Astrocyte (in vitro differentiated cells and primary cell): ENCODE measurements around the gene CTTNBP2. TPM values are rescaled to one million over a fixed set of nuclear protein-coding genes. Genes with fewer than 3 reads are reported as not detected.

ENCODE experiments used
- DNase-seq: peaks from one replicate; pipeline ENCODE4 v3.0.0-alpha.2; 2010; ENCODE audit warnings: low read depth
- FAIRE-seq: peaks from 2 replicates; lab custom pipeline; 2011; peaks lifted over from hg19 to GRCh38; lab: Jason Lieb, UNC
- H2AFZ ChIP-seq: 2 replicates; pipeline ENCODE4 v1.6.0; 2012; ENCODE audit warnings: low read depth, low read length, inconsistent platforms
- H3K27ac ChIP-seq: 2 replicates; pipeline ENCODE4 v1.5.1; 2011; ENCODE audit warnings: low read depth, low read length, inconsistent platforms
- H3K27me3 ChIP-seq: 2 replicates; pipeline ENCODE4 v1.6.0; 2011; ENCODE audit warnings: low read length, inconsistent platforms; ENCODE audit not compliant: insufficient read depth
- H3K36me3 ChIP-seq: 2 replicates; pipeline ENCODE4 v1.5.1; 2011; ENCODE audit warnings: low read length, inconsistent platforms; ENCODE audit not compliant: insufficient read depth
- H3K4me1 ChIP-seq: 2 replicates; pipeline ENCODE4 v1.5.1; 2011; ENCODE audit warnings: low read length, inconsistent platforms; ENCODE audit not compliant: insufficient read depth
- H3K4me2 ChIP-seq: 2 replicates; pipeline ENCODE4 v1.6.0; 2012; ENCODE audit warnings: low read length, inconsistent platforms
- H3K4me3 ChIP-seq: 2 replicates; pipeline ENCODE4 v1.5.1; 2011; ENCODE audit warnings: low read depth, mild to moderate bottlenecking, low read length, inconsistent platforms; ENCODE audit not compliant: insufficient read depth
- H3K79me2 ChIP-seq: 2 replicates; pipeline ENCODE4 v1.6.0; 2012; ENCODE audit warnings: mild to moderate bottlenecking, low read length, inconsistent platforms; ENCODE audit not compliant: insufficient read depth
- H3K9ac ChIP-seq: 2 replicates; pipeline ENCODE4 v1.6.0; 2012; ENCODE audit warnings: mild to moderate bottlenecking, low read length, inconsistent platforms
- H3K9me3 ChIP-seq: 2 replicates; pipeline ENCODE4 v1.5.1; 2012; ENCODE audit warnings: low read depth, mild to moderate bottlenecking, low read length, inconsistent platforms; ENCODE audit not compliant: insufficient read depth
- H4K20me1 ChIP-seq: 2 replicates; pipeline ENCODE4 v1.6.0; 2012; ENCODE audit warnings: low read length, inconsistent platforms; ENCODE audit not compliant: insufficient read depth
- H3K27ac Mint-ChIP-seq: one replicate; pipeline ENCODE4 v1.8.0; 2021; ENCODE audit warnings: mild to moderate bottlenecking, mixed read lengths; ENCODE audit not compliant: unreplicated experiment
- H3K27me3 Mint-ChIP-seq: one replicate; pipeline ENCODE4 v1.8.0; 2021; ENCODE audit warnings: low read depth, mixed read lengths; ENCODE audit not compliant: unreplicated experiment
- H3K36me3 Mint-ChIP-seq: one replicate; pipeline ENCODE4 v1.8.0; 2021; ENCODE audit warnings: low read depth, mixed read lengths; ENCODE audit not compliant: unreplicated experiment
- H3K4me1 Mint-ChIP-seq: one replicate; pipeline ENCODE4 v1.8.0; 2021; ENCODE audit warnings: low read depth, mixed read lengths; ENCODE audit not compliant: unreplicated experiment
- H3K4me3 Mint-ChIP-seq: one replicate; pipeline ENCODE4 v1.8.0; 2021; ENCODE audit warnings: mild to moderate bottlenecking, moderate library complexity, mixed read lengths; ENCODE audit not compliant: unreplicated experiment
- H3K9me3 Mint-ChIP-seq: one replicate; pipeline ENCODE4 v1.8.0; 2021; ENCODE audit warnings: mild to moderate bottlenecking, mixed read lengths; ENCODE audit not compliant: unreplicated experiment
- EZH2 ChIP-seq: IDR thresholded peaks from 2 replicates; pipeline ENCODE4 v1.6.1; 2012; ENCODE audit warnings: mild to moderate bottlenecking, low read length, inconsistent platforms; ENCODE audit not compliant: insufficient read depth
- total RNA-seq: library from RNA; stranded (reverse); gene quantifications from 2 replicates; pipeline ENCODE4 v1.2.1, GENCODE V29; 2021
- TF ChIP-seq, protein P1 (sequence below): IDR thresholded peaks from 2 replicates; pipeline ENCODE4 v1.5.1; 2011; ENCODE audit warnings: low read depth, mild to moderate bottlenecking, inconsistent platforms, low read length, moderate library complexity; ENCODE audit not compliant: insufficient read depth

The CTTNBP2 gene
- total RNA-seq, 1 donor from 2014 or later = 4.9 TPM

DNA sequence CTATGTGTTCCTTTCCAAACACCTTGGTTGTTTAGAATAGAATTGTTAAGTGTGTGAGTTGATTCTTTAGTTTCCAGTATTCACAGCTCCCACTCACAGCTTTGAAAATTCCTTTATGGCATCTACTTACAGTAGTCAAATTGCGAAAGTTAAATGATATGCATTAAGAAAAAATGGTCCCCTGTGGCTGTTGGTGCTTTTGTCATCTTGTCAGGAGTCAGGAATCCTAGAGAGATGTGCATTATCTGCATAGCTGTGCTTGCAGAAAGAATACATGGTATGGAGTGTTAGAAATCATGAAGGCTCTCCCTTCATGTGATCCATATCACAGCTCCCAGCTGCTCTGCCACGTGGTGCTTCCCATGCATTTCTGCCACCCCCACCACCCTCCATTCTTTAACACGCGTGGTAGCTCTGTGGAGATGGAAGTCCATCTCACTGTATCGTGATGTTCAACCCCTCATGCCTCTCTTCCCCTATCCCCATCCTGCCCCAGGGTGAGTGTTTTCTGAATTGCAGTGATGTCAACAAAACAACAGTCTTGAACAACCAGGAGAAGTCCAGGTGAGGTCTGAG is 29.2 kb upstream of the CTTNBP2 start:
- H3K4me1 ChIP-seq = no peaks in the 10 kb centered on the region
- no peak overlapping the region for H2AFZ ChIP-seq
- H3K27ac ChIP-seq = no peak overlapping the region
- Mint-ChIP-seq H3K9me3 (no peaks in the 10 kb centered on the region), H3K4me3 (no peak overlapping the region), H3K36me3 (no peaks in the 10 kb centered on the region), H3K4me1 (no peaks in the 10 kb centered on the region), H3K27me3 (no peaks in the 10 kb centered on the region), H3K27ac (no peak overlapping the region)
- no peak for FAIRE-seq
- H3K79me2 ChIP-seq = no peaks in the 10 kb centered on the region
- H3K27me3 ChIP-seq = peaks cover 2% of the 10 kb centered on the region
- no peak overlapping the region for H3K4me2 ChIP-seq
- H3K36me3 ChIP-seq = no peaks in the 10 kb centered on the region
- no peak for DNase-seq
- no peak overlapping the region for H3K9ac ChIP-seq
- H4K20me1 ChIP-seq = no peaks in the 10 kb centered on the region
- H3K9me3 ChIP-seq = no peaks in the 10 kb centered on the region
- TF ChIP-seq EZH2 = no peak
- no peak overlapping the region for H3K4me3 ChIP-seq

GRCh38 chr7:117901089-117901797 is 28.0 kb upstream of the CTTNBP2 start:
- no peaks in the 10 kb centered on the region for H3K9me3 Mint-ChIP-seq
- no peak for TF ChIP-seq EZH2
- TF ChIP-seq, protein P1, sequence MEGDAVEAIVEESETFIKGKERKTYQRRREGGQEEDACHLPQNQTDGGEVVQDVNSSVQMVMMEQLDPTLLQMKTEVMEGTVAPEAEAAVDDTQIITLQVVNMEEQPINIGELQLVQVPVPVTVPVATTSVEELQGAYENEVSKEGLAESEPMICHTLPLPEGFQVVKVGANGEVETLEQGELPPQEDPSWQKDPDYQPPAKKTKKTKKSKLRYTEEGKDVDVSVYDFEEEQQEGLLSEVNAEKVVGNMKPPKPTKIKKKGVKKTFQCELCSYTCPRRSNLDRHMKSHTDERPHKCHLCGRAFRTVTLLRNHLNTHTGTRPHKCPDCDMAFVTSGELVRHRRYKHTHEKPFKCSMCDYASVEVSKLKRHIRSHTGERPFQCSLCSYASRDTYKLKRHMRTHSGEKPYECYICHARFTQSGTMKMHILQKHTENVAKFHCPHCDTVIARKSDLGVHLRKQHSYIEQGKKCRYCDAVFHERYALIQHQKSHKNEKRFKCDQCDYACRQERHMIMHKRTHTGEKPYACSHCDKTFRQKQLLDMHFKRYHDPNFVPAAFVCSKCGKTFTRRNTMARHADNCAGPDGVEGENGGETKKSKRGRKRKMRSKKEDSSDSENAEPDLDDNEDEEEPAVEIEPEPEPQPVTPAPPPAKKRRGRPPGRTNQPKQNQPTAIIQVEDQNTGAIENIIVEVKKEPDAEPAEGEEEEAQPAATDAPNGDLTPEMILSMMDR = no peak
- no peak overlapping the region for H3K27ac Mint-ChIP-seq

DNA sequence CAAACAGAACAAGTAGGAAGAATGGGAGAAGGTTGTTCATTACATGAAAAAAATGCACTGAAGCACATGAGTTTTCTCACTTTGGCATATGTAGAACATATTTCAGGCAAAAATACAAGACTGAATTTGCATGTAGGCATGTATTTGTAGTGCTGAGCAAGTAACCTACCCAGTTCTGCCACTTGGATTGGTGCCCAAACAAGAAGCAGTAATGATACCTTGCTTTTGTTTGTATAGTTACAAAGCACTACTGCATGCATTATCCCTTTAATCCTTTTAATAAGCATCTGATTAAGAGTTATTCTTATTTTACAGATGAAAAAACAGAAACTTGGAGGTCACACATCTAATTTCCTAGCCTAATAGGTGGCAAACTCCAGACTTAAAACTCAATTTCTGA is 23.1 kb upstream of the CTTNBP2 start:
- Mint-ChIP-seq H3K9me3 (peaks cover 1% of the 10 kb centered on the region), H3K4me3 (no peak overlapping the region), H3K27me3 (no peaks in the 10 kb centered on the region), H3K36me3 (no peaks in the 10 kb centered on the region), H3K27ac (no peak overlapping the region), H3K4me1 (no peaks in the 10 kb centered on the region)
- Histone ChIP-seq H3K9me3 (no peaks in the 10 kb centered on the region), H3K79me2 (no peaks in the 10 kb centered on the region), H2AFZ (no peak overlapping the region), H4K20me1 (no peaks in the 10 kb centered on the region), H3K4me1 (no peaks in the 10 kb centered on the region), H3K27me3 (no peaks in the 10 kb centered on the region), H3K9ac (no peak overlapping the region), H3K36me3 (no peaks in the 10 kb centered on the region), H3K27ac (no peak overlapping the region), H3K4me3 (no peak overlapping the region), H3K4me2 (no peak overlapping the region)
- no peak for DNase-seq
- no peak for FAIRE-seq
- TF ChIP-seq, protein P1 = no peak
- no peak for TF ChIP-seq EZH2

More at GRCh38 chr7:117901089-117901797, 28.0 kb upstream of the CTTNBP2 start:
- H2AFZ ChIP-seq = no peak overlapping the region
- Mint-ChIP-seq H3K27me3 (no peaks in the 10 kb centered on the region), H3K4me3 (no peak overlapping the region), H3K36me3 (no peaks in the 10 kb centered on the region), H3K4me1 (no peaks in the 10 kb centered on the region)
- H3K9me3 ChIP-seq = no peaks in the 10 kb centered on the region
- H3K27me3 ChIP-seq = peaks cover 2% of the 10 kb centered on the region
- no peak overlapping the region for H3K4me3 ChIP-seq
- no peaks in the 10 kb centered on the region for H3K4me1 ChIP-seq
- H3K36me3 ChIP-seq = no peaks in the 10 kb centered on the region
- no peak overlapping the region for H3K4me2 ChIP-seq
- H3K27ac ChIP-seq = no peak overlapping the region
- H4K20me1 ChIP-seq = no peaks in the 10 kb centered on the region
- no peak overlapping the region for H3K9ac ChIP-seq
- no peak for DNase-seq
- H3K79me2 ChIP-seq = no peaks in the 10 kb centered on the region
- no peak for FAIRE-seq
